ENCODE measurements around the gene SLC25A29.
A peak's percentile ranks its signal among the peaks of the same experiment; 100 is the strongest.
"Not testable (repeated sequence)": the region's sequence is repeated elsewhere in the genome, so short reads cannot be mapped to it uniquely, and the experiment has no call there.

SLC25A29 gene

DNA sequence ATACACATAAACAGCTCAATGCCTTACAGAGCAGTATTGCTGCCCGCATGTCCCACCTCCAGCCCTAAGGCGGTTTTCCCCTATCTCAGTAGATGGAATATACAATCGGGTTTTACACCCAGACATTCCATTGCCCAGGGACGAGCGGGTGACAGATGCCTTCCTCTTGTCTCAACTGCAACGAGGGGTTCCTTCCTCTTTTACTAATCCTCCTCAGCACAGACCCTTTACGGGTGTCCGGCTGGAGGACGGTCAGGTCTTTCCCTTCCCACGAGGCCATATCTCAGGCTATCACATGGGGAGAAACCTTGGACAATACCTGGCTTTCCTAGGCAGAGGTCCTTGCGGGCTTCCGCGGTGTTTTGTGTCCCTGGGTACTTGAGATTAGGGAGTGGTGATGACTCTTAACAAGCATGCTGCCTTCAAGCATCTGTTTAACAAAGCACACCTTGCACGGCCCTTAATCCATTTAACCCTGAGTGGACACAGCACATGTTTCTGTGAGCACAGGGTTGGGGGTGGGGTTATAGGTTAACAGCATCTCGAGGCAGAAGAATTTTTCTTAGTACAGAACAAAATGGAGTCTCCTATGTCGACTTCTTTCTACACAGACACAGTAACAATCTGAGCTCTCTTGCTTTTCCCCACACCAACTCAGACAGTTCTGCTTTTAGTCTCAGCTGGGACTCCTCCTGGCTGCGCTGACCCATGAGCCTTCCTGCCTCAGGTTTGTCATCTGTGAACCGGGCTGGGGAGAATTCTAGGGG, 6.0 kb upstream of the SLC25A29 start:
- H3K36me3 ChIP-seq (ENCODE audit: control insufficient read depth in 4 of 4, insufficient read depth in 4 of 4, low read length in 3 of 4); H3K27me3 ChIP-seq (replicated peaks in 2 of 5; ENCODE audit: control insufficient read depth in 4 of 5, insufficient read depth in 5 of 5, low read length in 4 of 5); H3K27ac ChIP-seq (ENCODE audit: insufficient read depth in 1 of 2, low read depth in 1 of 2, low read length in 2 of 2, poor library complexity in 1 of 2, severe bottlenecking in 2 of 2); H3K9me3 ChIP-seq (ENCODE audit: control extremely low read depth in 1 of 5, control insufficient read depth in 4 of 5, insufficient read depth in 2 of 5, low read depth in 1 of 5, low read length in 4 of 5); POLR2A ChIA-PET: not testable (repeated sequence)
- H3K4me1 ChIP-seq (ENCODE audit: control extremely low read depth in 1 of 4, control insufficient read depth in 4 of 4, insufficient read depth in 4 of 4, low read length in 3 of 4): peaks cover 0 to 53% (median 43%) of the 10 kb centered on the region in 4 experiments
- H3K4me3 ChIP-seq (ENCODE audit: control insufficient read depth in 1 of 7, extremely low read depth in 1 of 7, insufficient read depth in 4 of 7, low read depth in 2 of 7, low read length in 6 of 7): peak overlapping the region in 1 of 7 experiments; percentile 42
- CTCF ChIA-PET: interaction anchor here (1.1 to 4.2 kb wide), 6 partner anchors 9 to 33 kb away, joined by 3 to 24 read pairs (median 4); no protein-coding TSS in a partner anchor
- peak in 2 of 3 donors; percentile 67 to 81 for DNase-seq
- 13% methylated on average over 7 of the region's 18 CpGs for WGBS (ENCODE audit: insufficient coverage)

DNA sequence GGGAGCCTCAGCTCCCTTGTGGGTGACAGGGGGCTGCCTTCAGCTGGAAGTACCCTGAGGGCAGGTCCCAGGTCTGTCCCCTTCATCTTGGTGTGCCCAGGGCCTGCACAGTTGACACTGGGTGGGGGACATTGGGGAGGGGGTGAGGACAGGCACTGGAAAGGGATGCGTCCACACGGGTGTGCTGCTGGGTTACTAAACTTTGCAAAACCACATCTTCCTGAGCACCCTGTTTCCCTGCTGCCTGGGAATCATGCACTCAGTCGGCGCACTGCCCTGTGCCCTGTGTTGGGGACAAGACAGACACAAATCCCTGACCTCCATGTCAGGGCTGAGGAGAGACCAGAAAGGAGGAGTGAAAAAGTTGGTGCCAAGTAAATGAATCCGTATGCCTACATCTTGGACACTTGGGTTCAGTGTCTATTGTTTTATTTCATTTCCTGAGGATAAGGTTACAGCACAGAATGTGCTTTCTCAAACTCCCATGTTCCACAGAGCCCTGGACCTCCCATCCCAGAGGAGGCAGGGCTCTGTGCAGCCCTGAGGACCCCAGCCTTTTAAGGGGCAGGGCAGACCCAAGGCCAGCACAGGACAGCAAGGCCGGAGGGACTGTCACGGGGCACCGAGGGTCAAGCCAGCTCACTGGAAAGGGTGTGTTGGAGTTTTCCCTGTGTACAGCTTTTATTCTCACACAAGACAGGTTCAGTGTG, 2.9 kb upstream of the SLC25A29 start:
- no peak for DNase-seq
- Histone ChIP-seq H3K9me3 (ENCODE audit: control extremely low read depth in 1 of 5, control insufficient read depth in 4 of 5, insufficient read depth in 2 of 5, low read depth in 1 of 5, low read length in 4 of 5) (no peaks in the 10 kb centered on the region), H3K4me1 (ENCODE audit: control extremely low read depth in 1 of 4, control insufficient read depth in 4 of 4, insufficient read depth in 4 of 4, low read length in 3 of 4) (peaks cover 0 to 71% (median 62%) of the 10 kb centered on the region in 4 experiments), H3K4me3 (ENCODE audit: control insufficient read depth in 1 of 7, extremely low read depth in 1 of 7, insufficient read depth in 4 of 7, low read depth in 2 of 7, low read length in 6 of 7) (no peak overlapping the region), H3K36me3 (ENCODE audit: control insufficient read depth in 4 of 4, insufficient read depth in 4 of 4, low read length in 3 of 4) (peaks cover 0 to 3% (median 0%) of the 10 kb centered on the region in 4 experiments), H3K27ac (ENCODE audit: insufficient read depth in 1 of 2, low read depth in 1 of 2, low read length in 2 of 2, poor library complexity in 1 of 2, severe bottlenecking in 2 of 2) (no peak overlapping the region), H3K27me3 (replicated peaks in 2 of 5; ENCODE audit: control insufficient read depth in 4 of 5, insufficient read depth in 5 of 5, low read length in 4 of 5) (no peaks in the 10 kb centered on the region)
- POLR2A ChIA-PET: interaction anchor here (0.6 kb wide), 1 partner anchor 357 kb away, joined by 3 read pairs; no protein-coding TSS in a partner anchor
- 58% methylated on average over 8 of the region's 8 CpGs for WGBS (ENCODE audit: insufficient coverage)
- CTCF ChIA-PET: interaction anchor here (0.9 to 2.3 kb wide), 4 partner anchors 9 to 69 kb away, joined by 3 to 10 read pairs (median 6); no protein-coding TSS in a partner anchor

DNA sequence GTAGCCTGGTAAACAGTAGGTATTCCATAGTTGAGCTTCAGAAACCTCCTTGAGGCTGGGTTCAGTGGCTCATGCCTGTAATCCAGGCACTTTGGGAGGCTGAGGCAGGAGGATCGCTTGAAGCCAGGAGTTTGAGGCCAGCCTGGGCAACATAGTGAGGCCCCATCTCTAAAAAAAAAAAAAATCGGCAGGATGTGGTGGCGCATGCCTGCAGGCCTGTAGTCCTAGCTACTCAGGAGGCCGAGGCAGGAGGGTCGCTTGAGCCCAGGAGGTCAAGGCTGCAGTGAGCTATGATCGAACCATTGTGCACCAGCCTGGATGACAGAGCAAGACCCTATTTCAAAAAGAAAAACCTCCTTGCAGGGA, 2.2 kb upstream of the SLC25A29 start:
- H3K9me3 ChIP-seq (ENCODE audit: control extremely low read depth in 1 of 5, control insufficient read depth in 4 of 5, insufficient read depth in 2 of 5, low read depth in 1 of 5, low read length in 4 of 5); POLR2A ChIA-PET; DNase-seq; H3K27ac ChIP-seq (ENCODE audit: insufficient read depth in 1 of 2, low read depth in 1 of 2, low read length in 2 of 2, poor library complexity in 1 of 2, severe bottlenecking in 2 of 2); H3K36me3 ChIP-seq (ENCODE audit: control insufficient read depth in 4 of 4, insufficient read depth in 4 of 4, low read length in 3 of 4); H3K27me3 ChIP-seq (replicated peaks in 2 of 5; ENCODE audit: control insufficient read depth in 4 of 5, insufficient read depth in 5 of 5, low read length in 4 of 5); H3K4me3 ChIP-seq (ENCODE audit: control insufficient read depth in 1 of 7, extremely low read depth in 1 of 7, insufficient read depth in 4 of 7, low read depth in 2 of 7, low read length in 6 of 7): not testable (repeated sequence)
- 98% methylated on average over 4 of the region's 6 CpGs for WGBS (ENCODE audit: insufficient coverage)
- peaks cover 0 to 77% (median 69%) of the 10 kb centered on the region in 4 experiments for H3K4me1 ChIP-seq (ENCODE audit: control extremely low read depth in 1 of 4, control insufficient read depth in 4 of 4, insufficient read depth in 4 of 4, low read length in 3 of 4)
- CTCF ChIA-PET: interaction anchor here (1.3 to 2.3 kb wide), 5 partner anchors 10 to 83 kb away, joined by 3 to 10 read pairs (median 3); no protein-coding TSS in a partner anchor

DNA sequence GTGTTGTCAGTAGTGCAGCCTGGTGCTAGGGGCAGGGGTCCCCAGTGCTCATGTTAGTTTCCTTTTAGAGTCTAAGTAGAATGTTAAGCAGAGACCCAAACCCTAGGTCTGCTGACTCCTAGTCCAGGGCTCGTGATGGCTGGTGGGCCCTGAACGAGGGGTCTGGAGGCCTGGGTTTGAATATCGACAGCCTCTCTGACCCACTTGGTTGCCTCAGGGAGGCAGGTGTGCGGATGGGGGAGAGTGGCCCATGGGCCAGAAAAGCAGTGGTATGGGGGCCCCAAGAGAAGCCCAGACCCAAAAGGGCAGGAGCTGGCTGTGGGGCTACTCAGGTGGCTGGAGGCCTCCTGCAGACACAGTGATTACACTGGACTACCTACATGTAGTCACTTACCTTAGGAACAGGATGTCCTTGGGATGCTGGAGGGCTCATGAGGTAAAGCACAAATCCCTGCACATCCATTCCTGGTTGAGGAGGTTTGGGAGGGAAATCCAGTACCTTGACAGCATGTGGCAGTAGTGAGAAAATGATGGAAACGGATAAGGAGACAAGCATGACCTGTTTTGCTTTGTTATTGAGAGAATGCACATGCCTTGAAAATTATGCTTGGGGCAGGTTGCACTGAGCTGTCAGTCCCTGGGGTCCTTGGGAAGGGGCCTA, 1.7 kb upstream of the SLC25A29 start:
- POLR2A ChIA-PET: no interaction called here
- H3K27ac ChIP-seq (ENCODE audit: insufficient read depth in 1 of 2, low read depth in 1 of 2, low read length in 2 of 2, poor library complexity in 1 of 2, severe bottlenecking in 2 of 2): no peak overlapping the region
- H3K9me3 ChIP-seq (ENCODE audit: control extremely low read depth in 1 of 5, control insufficient read depth in 4 of 5, insufficient read depth in 2 of 5, low read depth in 1 of 5, low read length in 4 of 5): no peaks in the 10 kb centered on the region
- H3K36me3 ChIP-seq (ENCODE audit: control insufficient read depth in 4 of 4, insufficient read depth in 4 of 4, low read length in 3 of 4): peaks cover 0 to 6% (median 0%) of the 10 kb centered on the region in 4 experiments
- peaks cover 0 to 75% (median 70%) of the 10 kb centered on the region in 4 experiments for H3K4me1 ChIP-seq (ENCODE audit: control extremely low read depth in 1 of 4, control insufficient read depth in 4 of 4, insufficient read depth in 4 of 4, low read length in 3 of 4)
- WGBS (ENCODE audit: insufficient coverage): 95% methylated on average over 4 of the region's 5 CpGs
- peak overlapping the region in 5 of 7 experiments; percentile 78 to 91 (median 83) for H3K4me3 ChIP-seq (ENCODE audit: control insufficient read depth in 1 of 7, extremely low read depth in 1 of 7, insufficient read depth in 4 of 7, low read depth in 2 of 7, low read length in 6 of 7)
- H3K27me3 ChIP-seq (replicated peaks in 2 of 5; ENCODE audit: control insufficient read depth in 4 of 5, insufficient read depth in 5 of 5, low read length in 4 of 5): no peaks in the 10 kb centered on the region
- CTCF ChIA-PET: interaction anchor here (1.3 to 2.3 kb wide), 6 partner anchors 9 to 83 kb away, joined by 3 to 10 read pairs (median 3); no protein-coding TSS in a partner anchor
- DNase-seq: no peak

DNA sequence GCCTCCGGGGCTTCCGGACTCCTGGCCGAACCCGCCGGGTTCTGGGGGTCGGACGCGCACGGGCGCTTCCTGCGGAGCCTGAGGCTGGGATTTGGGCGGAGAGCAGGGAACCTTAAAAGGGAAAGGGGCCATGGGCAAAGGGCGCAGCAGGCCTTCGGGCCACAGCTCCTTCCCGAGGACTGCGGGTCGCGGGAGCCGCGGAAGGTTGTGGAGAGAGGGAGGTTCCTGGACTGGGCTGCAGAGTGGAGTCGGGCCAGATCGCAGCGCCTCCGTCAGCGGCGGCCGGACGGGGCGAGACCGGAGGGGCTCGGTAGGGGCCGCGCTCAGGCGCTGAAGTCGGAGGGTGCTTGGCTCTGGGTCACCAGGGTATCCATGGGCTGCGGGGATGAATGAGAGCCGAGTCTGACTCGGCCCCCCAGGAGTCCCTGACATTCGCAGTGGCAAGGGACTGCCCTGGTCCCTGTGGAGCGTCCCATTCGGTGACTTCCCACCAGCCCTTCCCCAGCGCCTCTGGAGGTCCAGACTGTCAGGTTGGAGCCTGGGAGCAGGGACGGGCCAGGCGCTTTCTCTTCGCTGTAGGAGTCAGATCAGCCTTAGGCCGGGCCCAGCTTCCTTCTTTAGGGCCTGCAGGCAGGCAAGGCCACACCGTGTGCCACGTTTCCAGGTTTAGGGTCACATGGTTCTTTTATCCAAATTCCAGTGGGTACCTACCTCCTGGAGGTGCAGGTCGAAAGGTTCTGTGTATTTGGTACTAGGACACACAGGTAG, 938 bp upstream of the SLC25A29 start:
- Histone ChIP-seq H3K4me1 (ENCODE audit: control extremely low read depth in 1 of 4, control insufficient read depth in 4 of 4, insufficient read depth in 4 of 4, low read length in 3 of 4) (peaks cover 0 to 70% (median 64%) of the 10 kb centered on the region in 4 experiments), H3K9me3 (ENCODE audit: control extremely low read depth in 1 of 5, control insufficient read depth in 4 of 5, insufficient read depth in 2 of 5, low read depth in 1 of 5, low read length in 4 of 5) (no peaks in the 10 kb centered on the region), H3K4me3 (ENCODE audit: control insufficient read depth in 1 of 7, extremely low read depth in 1 of 7, insufficient read depth in 4 of 7, low read depth in 2 of 7, low read length in 6 of 7) (peak overlapping the region; percentile 76 to 91 (median 83)), H3K27me3 (replicated peaks in 2 of 5; ENCODE audit: control insufficient read depth in 4 of 5, insufficient read depth in 5 of 5, low read length in 4 of 5) (no peaks in the 10 kb centered on the region), H3K27ac (ENCODE audit: insufficient read depth in 1 of 2, low read depth in 1 of 2, low read length in 2 of 2, poor library complexity in 1 of 2, severe bottlenecking in 2 of 2) (peak overlapping the region in 1 of 2 experiments; percentile 64), H3K36me3 (ENCODE audit: control insufficient read depth in 4 of 4, insufficient read depth in 4 of 4, low read length in 3 of 4) (peaks cover 0 to 6% (median 0%) of the 10 kb centered on the region in 4 experiments)
- WGBS (ENCODE audit: insufficient coverage): 4% methylated on average over 49 of the region's 49 CpGs
- ChIA-PET CTCF (interaction anchor here (1.1 to 2.3 kb wide), 6 partner anchors 9 to 84 kb away, joined by 3 to 10 read pairs (median 3); no protein-coding TSS in a partner anchor), POLR2A (interaction anchor here (1.3 kb wide), 1 partner anchor 10 kb away, joined by 4 read pairs; no protein-coding TSS in a partner anchor)
- DNase-seq: peak in 1 of 3 donors; percentile 46
